Left kidney (tissue), 2 donors: ENCODE measurements around the gene SPPL3. TPM values are rescaled to one million over a fixed set of nuclear protein-coding genes. Genes with fewer than 3 reads are reported as not detected.
"Not testable (repeated sequence)": the region's sequence is repeated elsewhere in the genome, so short reads cannot be mapped to it uniquely, and the experiment has no call there.

Experiments used
- DNase-seq: peaks from one replicate; pipeline ENCODE4 v3.0.0-alpha.2; 2013
- polyA plus RNA-seq: library from polyadenylated mRNA; unstranded; fragments of 120-200 nt; gene quantifications from one replicate; pipeline ENCODE4 v1.2.1, GENCODE V29; 2013; ENCODE audit not compliant: insufficient read length

The SPPL3 gene
- polyA plus RNA-seq, 1 donor: 86.5 TPM

GRCh38 chr12:120922279-120922678 lies 18.1 kb upstream of the SPPL3 start:
- no peak for DNase-seq

GRCh38 chr12:120921637-120922036 lies 17.5 kb upstream of the SPPL3 start:
- no peak for DNase-seq

DNA sequence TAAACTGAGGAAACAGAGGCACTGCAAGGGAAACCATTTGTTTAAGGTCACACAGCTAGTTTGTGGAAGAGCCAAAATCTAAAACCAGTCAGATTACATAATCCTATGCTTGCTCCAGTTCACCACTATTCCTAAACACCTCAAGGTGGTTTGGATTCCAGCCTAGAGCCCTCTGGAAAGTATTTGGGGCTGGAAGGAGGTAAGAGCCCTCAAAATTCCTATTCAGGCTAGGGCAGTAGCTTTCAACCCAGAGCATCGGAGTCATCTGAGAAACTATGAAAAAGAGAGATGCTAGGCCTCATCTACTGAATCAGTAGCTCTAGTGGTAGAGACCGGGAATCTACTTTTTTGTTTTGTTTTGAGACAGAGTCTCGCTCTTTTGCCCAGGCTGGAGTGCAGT lies 16.0 kb upstream of the SPPL3 start:
- no peak for DNase-seq

GRCh38 chr12:120917748-120918147 lies 13.6 kb upstream of the SPPL3 start:
- DNase-seq: no peak

DNA sequence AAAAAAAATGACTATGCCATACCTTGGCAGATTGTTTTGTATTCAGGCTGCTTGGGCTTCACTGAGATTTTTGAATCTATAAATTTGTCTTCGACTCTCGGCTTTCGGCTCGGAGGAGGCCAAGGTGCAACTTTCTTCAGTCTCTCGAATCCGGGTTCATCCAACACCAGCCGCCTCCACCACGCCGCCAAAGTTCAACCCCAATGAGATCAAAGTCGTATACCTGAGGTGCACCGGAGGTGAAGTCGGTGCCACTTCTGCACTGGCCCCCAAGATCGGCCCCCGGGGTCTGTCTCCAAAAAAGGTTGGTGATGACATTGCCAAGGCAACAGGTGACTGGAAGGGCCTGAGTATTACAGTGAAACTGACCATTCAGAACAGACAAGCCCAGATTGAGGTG lies 12.4 kb upstream of the SPPL3 start:
- no peak for DNase-seq

DNA sequence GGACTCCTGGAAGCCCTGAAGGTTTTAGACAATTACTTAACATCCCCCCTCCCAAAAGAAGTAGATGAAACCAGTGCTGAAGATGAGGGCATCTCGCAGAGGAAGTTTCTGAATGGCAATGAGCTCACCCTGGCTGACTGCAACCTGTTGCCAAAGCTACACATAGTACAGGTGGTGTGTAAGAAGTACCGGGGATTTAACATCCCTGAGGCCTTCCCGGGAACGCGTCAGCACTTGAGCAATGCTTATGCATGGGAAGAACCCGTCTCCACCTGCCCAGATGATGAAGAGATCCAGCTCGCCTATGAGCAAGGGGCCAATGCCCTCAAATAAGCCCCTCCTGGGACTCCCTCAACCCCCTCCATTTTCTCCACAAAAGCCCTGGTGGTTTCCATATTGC lies 10.6 kb upstream of the SPPL3 start:
- DNase-seq: no peak

DNA sequence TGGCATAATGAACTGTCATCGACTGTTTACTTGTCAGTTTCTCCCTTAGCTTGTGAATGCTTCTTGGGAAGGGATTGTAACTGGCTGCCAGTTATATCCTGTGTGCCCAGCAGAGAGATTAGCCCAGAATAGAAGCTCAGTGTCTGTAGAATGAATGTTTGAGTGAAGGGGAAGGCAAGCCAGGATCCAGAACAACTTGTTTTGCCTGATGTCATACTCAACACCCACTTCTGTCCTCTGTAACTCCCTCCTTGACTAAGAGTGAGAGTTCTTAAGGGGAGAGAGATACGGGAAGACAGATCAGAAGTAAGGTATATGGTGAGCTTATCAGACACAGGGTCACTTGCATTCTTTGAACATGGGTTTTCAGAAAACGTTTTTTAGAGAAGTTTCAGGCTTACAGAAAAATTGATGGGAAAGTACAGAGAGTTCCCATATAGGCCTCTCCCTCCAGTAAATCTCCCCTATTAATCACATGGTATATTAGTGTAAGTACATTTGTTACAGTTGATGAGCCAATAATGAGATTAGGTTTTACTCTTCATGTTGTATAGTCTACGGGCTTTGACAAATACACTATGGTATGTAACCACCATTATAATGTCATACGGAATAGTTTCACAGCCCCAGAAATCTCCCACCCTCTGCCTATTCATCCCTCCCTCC lies 5.6 kb upstream of the SPPL3 start:
- no peak for DNase-seq

DNA sequence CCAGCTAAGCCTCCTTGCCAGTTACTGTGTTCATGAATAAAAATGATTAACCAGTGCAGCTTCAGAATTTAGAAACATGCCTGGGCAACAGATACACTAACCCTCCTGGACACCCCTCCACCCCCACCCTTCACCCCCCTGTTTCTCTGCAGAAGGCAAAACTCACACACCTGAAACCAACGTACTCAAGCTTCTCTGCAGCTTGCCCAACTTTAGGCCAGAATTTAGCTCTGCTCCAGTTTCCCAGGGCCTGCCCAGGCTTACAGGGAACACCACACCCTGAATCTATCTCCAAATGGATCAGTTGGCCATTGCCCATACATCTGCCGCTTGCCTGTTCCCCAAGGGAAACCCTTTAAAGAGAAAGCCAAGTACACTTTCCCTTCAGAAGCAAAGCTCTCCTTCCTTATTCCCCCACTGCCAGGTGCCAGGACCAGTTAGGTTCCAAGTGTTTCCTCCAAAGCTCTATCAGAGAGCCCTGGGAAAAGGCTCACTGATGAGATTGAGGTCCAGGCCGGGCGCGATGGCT lies 1.8 kb upstream of the SPPL3 start:
- DNase-seq: no peak

GRCh38 chr12:120903412-120904196 lies 554 bp downstream of the SPPL3 start:
- DNase-seq: peak; percentile 25

- peak; percentile 4 for DNase-seq
Observed at GRCh38 chr12:120902846-120903411, 1.2 kb downstream of the SPPL3 start.

DNA sequence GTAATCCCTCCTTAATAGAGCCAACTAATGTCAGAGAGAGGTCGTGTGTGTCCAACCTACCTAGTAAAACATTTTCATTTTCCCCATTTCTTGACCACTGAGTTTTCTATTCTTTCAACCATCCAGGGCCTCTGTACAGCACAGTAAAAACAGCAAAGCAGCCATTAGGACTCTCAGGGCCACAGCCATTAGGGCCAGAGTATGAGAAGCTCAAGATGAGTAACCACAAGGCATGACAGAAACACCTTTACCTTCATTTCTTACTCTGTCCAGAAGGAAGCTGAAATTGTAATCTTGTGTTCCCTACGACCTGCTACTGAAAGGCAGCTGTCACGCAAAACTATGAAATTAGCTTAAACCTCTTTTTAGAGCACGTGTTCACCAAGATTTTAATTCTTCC lies 2.3 kb downstream of the SPPL3 start:
- DNase-seq: no peak

- not testable (repeated sequence) for DNase-seq
Observed at GRCh38 chr12:120901101-120901500, 3.1 kb downstream of the SPPL3 start.

- DNase-seq: no peak
Observed at GRCh38 chr12:120895532-120895931, 8.6 kb downstream of the SPPL3 start.

GRCh38 chr12:120892265-120892664 lies 11.9 kb downstream of the SPPL3 start:
- no peak for DNase-seq

- DNase-seq: no peak
Observed at GRCh38 chr12:120890963-120891362, 13.2 kb downstream of the SPPL3 start.

- DNase-seq: no peak
Observed at GRCh38 chr12:120887253-120888043, 16.7 kb downstream of the SPPL3 start.

DNA sequence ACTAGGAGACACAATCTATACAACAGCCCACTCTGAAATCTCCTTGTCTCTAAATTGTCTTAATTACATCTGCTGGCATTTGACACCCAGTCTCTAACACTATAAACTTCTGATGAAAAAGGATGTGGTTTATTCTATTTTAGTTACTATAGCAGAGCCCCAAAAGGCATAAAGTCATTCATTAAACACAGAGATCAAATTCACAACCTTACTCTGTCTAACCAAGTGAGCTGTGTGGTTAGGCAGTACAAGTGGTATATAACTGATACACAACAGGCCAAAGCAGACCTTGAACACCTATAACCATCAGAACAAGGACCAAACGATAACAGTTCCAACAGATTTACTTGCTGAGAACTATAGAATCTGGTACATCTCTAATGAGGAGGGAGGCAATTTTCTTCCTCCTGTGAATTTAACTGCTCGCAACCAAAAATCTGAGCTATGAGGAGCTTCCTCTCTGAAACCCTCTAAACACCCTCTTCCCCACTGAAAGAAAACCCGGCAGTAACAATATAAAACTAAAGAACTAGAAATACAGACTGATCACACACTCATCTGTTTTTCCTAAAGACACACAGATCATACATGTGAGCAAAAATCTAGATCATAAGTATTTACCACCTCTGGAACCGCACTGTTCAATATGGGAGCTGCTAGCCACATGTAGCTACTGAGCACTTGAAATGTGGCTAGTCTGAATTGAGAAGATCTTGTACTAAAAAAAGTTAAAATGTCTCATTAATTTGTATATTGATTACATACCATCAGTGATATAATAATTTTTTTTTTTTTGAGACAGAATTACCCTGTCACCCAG lies 17.7 kb downstream of the SPPL3 start:
- no peak for DNase-seq

DNA sequence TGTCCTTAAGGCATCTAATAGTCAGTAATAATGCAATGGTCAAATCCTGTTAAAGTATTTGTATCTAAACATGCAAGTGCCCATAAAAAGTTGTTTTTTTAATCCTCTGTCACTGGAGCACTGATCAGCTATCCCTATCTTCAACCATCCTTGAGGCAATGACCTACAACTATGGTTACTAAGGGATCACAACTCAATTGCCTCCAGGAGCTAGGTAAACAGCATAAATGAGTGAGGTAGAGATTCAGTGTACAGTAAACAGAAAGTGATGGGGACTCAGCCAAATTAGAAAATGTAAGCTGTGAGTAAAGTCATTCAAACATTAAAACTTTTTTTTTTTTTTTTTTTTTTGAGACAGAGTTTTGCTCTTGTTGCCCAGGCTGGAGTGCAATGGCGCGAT lies 18.6 kb downstream of the SPPL3 start:
- DNase-seq: no peak

DNA sequence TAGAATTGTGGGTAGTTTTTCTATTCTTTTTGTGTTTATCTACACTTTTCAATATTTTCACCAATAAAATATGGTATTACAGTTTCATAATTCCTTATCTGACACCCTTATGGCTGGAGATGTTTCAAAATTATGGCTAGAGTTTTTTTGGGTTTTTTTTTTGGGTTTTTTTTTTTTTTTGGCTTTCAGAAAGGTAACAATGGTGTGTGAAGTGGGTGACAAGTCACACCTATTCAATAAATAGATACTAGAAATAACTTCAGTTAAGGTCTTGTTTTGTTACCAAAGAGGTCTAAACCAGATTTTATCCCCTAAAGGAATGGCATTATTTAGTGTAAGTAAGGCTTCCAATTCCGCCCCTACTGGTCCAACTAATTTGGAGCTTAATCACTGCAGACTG lies 19.5 kb downstream of the SPPL3 start:
- no peak for DNase-seq

DNA sequence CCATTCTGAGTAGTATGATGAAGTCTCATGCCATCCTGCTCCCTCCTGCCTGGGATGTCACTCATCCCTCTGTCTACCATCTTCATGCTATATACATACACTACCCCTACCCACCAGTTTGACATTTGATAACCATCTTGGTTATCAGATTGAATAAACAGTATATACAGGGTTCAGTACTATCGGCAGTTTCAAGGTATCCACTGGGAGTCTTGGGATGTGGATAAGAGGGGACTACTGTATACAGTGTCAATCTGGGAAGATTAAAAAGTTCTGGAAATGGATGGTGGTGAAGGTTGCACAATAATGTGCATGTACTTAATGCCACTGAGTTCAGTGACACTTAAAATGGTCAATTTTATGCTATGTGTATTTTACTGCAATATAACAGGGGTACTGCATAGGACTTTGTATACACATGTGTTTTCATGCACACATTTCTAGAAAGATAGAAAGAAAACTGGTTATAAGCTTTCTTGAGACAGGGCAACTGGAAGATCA lies 22.1 kb downstream of the SPPL3 start:
- no peak for DNase-seq

DNA sequence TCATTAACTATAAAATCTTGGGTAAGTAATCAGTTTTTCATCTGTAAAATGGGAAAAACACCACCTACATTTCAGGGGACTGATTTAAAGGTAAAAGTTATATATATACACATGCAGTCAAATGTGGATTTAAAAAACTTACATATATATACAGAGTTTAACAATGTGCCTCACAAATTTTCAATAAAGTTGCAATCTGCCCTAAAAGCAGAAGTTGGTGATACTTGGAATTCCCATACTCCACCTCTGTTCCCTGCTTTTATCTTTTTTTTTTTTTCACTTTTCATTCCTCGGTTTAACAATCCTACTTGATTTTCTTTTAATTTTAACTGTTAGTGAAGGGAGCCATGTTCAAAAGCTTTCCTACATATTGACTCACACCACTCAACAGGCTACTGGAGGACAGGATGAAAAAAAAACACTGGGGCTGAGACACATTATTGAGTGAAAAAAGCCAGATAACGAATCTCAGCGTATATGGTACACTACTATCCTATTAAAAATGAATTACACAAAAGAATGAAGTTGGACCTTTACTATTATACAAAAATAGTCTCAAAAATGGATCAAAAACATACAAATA lies 24.3 kb downstream of the SPPL3 start:
- no peak for DNase-seq
